SU-DHL-6 (cell line): ENCODE results near the gene ATG10.

Experiments
- CTCF ChIP-seq: fragments of 200-600 bp; sonication (generic); IDR thresholded peaks from one replicate; pipeline ENCODE4 v1.5.1; 2017; ENCODE audit warnings: antibody characterized with exemption, mild to moderate bottlenecking, low read length, moderate library complexity; ENCODE audit not compliant: insufficient read depth, poor library complexity, severe bottlenecking
- EZH2phosphoT487 ChIP-seq: fragments of 200-600 bp; sonication (generic), shearing (Covaris generic); conservative IDR thresholded peaks from 2 replicates; pipeline ENCODE4 v1.6.1; 2018; ENCODE audit warnings: mild to moderate bottlenecking, antibody characterized with exemption, low read length, moderate library complexity, mixed read lengths

GRCh38 chr5:82174128-82174918 lies 202.5 kb downstream of the ATG10 start:
- TF ChIP-seq CTCF (peak; percentile 95), EZH2phosphoT487 (no peak)
